Uterus (tissue), 2 donors: Measurements from ENCODE around the gene CC2D2A.

ENCODE experiments used
- CTCF ChIP-seq, 4 experiments: fragments of 200-600 bp in 2 of 4; fragments of 450-650 bp in 2 of 4; sonication (generic) in 2 of 4; IDR thresholded peaks; one replicate each; pipeline ENCODE4 v1.5.1; 2016 to 2019; ENCODE audit warnings: antibody characterized with exemption in 4 of 4, mild to moderate bottlenecking in 2 of 4, moderate library complexity in 1 of 4
- POLR2A ChIP-seq, 2 donors: fragments of 450-650 bp; IDR thresholded peaks; one replicate each; pipeline ENCODE4 v1.6.1; 2016; ENCODE audit warnings: antibody characterized with exemption in 2 of 2, mild to moderate bottlenecking in 1 of 2, moderate library complexity in 1 of 2

GRCh38 chr4:15455290-15455689 lies 14.4 kb upstream of the CC2D2A start:
- TF ChIP-seq POLR2A (IDR thresholded peaks at IDR 0.05): no peak
- TF ChIP-seq CTCF (IDR thresholded peaks at IDR 0.05): no peak
